ENCODE data around the gene MIER1. TPM values are rescaled to one million over a fixed set of nuclear protein-coding genes. Genes with fewer than 3 reads are reported as not detected.

Gene MIER1
- total and polyA plus RNA-seq, 2 experiments from 2014 or later, result 15.8 to 26.6 TPM

- peak overlapping the region; percentile 19 for H3K27ac ChIP-seq
- peaks cover 18% of the 10 kb centered on the region for H3K4me1 ChIP-seq (ENCODE audit: low read depth)
- TF ChIP-seq CTCF (IDR thresholded peaks at IDR 0.05; ENCODE audit: low read depth, low read length), result no peak
- no peaks in the 10 kb centered on the region for H3K9me3 ChIP-seq (ENCODE audit: low read depth)
- H3K4me3 ChIP-seq, result peak overlapping the region; percentile 65
- peak in 1 of 2 donors; percentile 15 for DNase-seq (ENCODE audit: low read depth in 1 of 2, low spot score in 1 of 2)
- H3K27me3 ChIP-seq, result no peaks in the 10 kb centered on the region
- H3K36me3 ChIP-seq, result no peaks in the 10 kb centered on the region
Observed at GRCh38 chr1:66925944-66926343, 1.2 kb downstream of the MIER1 start.

- no peaks in the 10 kb centered on the region for H3K9me3 ChIP-seq (ENCODE audit: low read depth)
- H3K27me3 ChIP-seq, result no peaks in the 10 kb centered on the region
- DNase-seq (ENCODE audit: low read depth in 1 of 2, low spot score in 1 of 2), result no peak
- no peaks in the 10 kb centered on the region for H3K36me3 ChIP-seq
- H3K27ac ChIP-seq, result no peak overlapping the region
- no peak for TF ChIP-seq CTCF (IDR thresholded peaks at IDR 0.05; ENCODE audit: low read depth, low read length)
- no peak overlapping the region for H3K4me3 ChIP-seq
- peaks cover 29% of the 10 kb centered on the region for H3K4me1 ChIP-seq (ENCODE audit: low read depth)
Observed at GRCh38 chr1:66927528-66927927, 2.7 kb downstream of the MIER1 start.

- H3K27me3 ChIP-seq, result no peaks in the 10 kb centered on the region
- no peak for TF ChIP-seq CTCF (IDR thresholded peaks at IDR 0.05; ENCODE audit: low read depth, low read length)
- H3K27ac ChIP-seq, result no peak overlapping the region
- H3K4me1 ChIP-seq (ENCODE audit: low read depth), result peaks cover 26% of the 10 kb centered on the region
- peak overlapping the region; percentile 58 for H3K4me3 ChIP-seq
- DNase-seq (ENCODE audit: low read depth in 1 of 2, low spot score in 1 of 2), result no peak
- H3K36me3 ChIP-seq, result no peaks in the 10 kb centered on the region
- no peaks in the 10 kb centered on the region for H3K9me3 ChIP-seq (ENCODE audit: low read depth)
Observed at GRCh38 chr1:66929146-66929688, 4.4 kb downstream of the MIER1 start.

- no peak for TF ChIP-seq CTCF (IDR thresholded peaks at IDR 0.05; ENCODE audit: low read depth, low read length)
- Histone ChIP-seq H3K4me1 (ENCODE audit: low read depth) (peaks cover 26% of the 10 kb centered on the region), H3K9me3 (ENCODE audit: low read depth) (no peaks in the 10 kb centered on the region), H3K4me3 (peak overlapping the region; percentile 58), H3K36me3 (no peaks in the 10 kb centered on the region), H3K27ac (no peak overlapping the region), H3K27me3 (no peaks in the 10 kb centered on the region)
- DNase-seq (ENCODE audit: low read depth in 1 of 2, low spot score in 1 of 2), result no peak
Observed at GRCh38 chr1:66929691-66929998, 4.9 kb downstream of the MIER1 start.

DNA sequence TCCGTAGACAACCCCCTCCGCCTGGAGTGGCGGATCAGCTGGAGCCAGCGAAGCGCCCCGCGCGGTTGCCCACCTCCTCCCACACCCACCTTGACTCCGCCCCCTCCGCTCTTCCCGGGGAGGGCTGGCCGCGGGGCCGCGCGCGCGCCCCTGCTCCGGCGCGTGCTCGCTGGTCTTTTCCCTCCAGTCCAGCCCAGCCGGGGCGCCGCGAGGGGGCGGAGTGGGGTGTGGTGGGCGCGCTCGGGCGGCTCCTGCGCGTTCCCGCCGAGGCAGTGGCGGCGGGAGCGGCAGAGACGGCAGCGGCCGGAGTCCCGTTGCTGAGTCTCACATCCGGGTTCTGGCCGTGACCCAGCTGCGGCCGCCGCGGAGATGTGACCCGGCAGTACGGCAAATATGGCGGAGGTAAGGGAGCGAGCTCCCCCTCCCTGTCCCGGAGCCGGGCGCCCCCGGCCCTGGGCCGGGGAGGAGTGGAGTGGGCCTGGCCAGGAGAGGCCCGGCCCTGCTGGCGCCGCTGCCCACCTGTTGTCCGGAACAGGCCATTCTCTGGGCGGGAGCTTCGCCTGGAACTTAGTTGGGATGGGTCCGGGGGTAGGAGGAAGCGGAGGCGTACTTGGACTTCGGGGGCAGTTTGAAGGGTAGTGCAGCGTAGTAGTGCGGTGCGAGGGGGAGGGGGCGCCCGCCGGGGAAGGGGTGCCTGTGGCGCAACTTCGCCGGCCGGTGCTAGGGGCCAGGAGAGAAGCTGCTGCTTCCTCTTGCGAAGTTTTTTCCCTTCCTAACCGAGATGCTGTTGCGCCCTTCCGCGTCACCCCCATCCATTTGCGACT, 5.4 kb downstream of the MIER1 start:
- peak; percentile 36 for TF ChIP-seq CTCF (IDR thresholded peaks at IDR 0.05; ENCODE audit: low read depth, low read length)
- peak; percentile 95 to 97 for DNase-seq (ENCODE audit: low read depth in 1 of 2, low spot score in 1 of 2)
- Histone ChIP-seq H3K36me3 (no peaks in the 10 kb centered on the region), H3K4me3 (peak overlapping the region; percentile 58), H3K4me1 (ENCODE audit: low read depth) (peaks cover 26% of the 10 kb centered on the region), H3K27ac (peak overlapping the region; percentile 80), H3K27me3 (no peaks in the 10 kb centered on the region), H3K9me3 (ENCODE audit: low read depth) (no peaks in the 10 kb centered on the region)

All from cardiac muscle cell (in vitro differentiated cells and primary cell).